TTC549 (cell line): ENCODE data around the gene ZSCAN9.

Experiments used
- FAIRE-seq: peaks from 2 replicates; lab custom pipeline; 2012; peaks lifted over from hg19 to GRCh38; lab: Jason Lieb, UNC

ZSCAN9 gene

GRCh38 chr6:28220257-28221133 lies 4.6 kb upstream of the ZSCAN9 start:
- FAIRE-seq: no peak

- no peak for FAIRE-seq
Observed at GRCh38 chr6:28224131-28225055, 682 bp upstream of the ZSCAN9 start.

GRCh38 chr6:28226460-28226859 lies 1.4 kb downstream of the ZSCAN9 start:
- FAIRE-seq: no peak

- no peak for FAIRE-seq
Observed at GRCh38 chr6:28232785-28233184, 7.7 kb downstream of the ZSCAN9 start.

GRCh38 chr6:28235912-28236452 lies 10.9 kb downstream of the ZSCAN9 start:
- no peak for FAIRE-seq

GRCh38 chr6:28239636-28240035 lies 14.6 kb downstream of the ZSCAN9 start:
- FAIRE-seq: no peak

GRCh38 chr6:28240471-28240870 lies 15.4 kb downstream of the ZSCAN9 start:
- no peak for FAIRE-seq

GRCh38 chr6:28243946-28244345 lies 18.9 kb downstream of the ZSCAN9 start:
- FAIRE-seq: no peak

GRCh38 chr6:28245206-28245941 lies 20.3 kb downstream of the ZSCAN9 start:
- no peak for FAIRE-seq

- no peak for FAIRE-seq
Observed at GRCh38 chr6:28248916-28249315, 23.8 kb downstream of the ZSCAN9 start.

- no peak for FAIRE-seq
Observed at GRCh38 chr6:28250747-28251146, 25.7 kb downstream of the ZSCAN9 start.

GRCh38 chr6:28251661-28252008 lies 26.6 kb downstream of the ZSCAN9 start:
- no peak for FAIRE-seq

GRCh38 chr6:28252009-28252975 lies 27.2 kb downstream of the ZSCAN9 start, which contains the start of gene ZKSCAN4:
ZKSCAN4 (minus strand) TSS chr6:28252269; CDS start chr6:28251980, 289 bp downstream.
- FAIRE-seq: peak; percentile 34

- no peak for FAIRE-seq
Observed at GRCh38 chr6:28254121-28254519, 29.0 kb downstream of the ZSCAN9 start.

GRCh38 chr6:28257042-28257441 lies 32.0 kb downstream of the ZSCAN9 start:
- FAIRE-seq: no peak

GRCh38 chr6:28258877-28259777 lies 34.1 kb downstream of the ZSCAN9 start, which contains the start of gene NKAPL:
NKAPL (plus strand) TSS chr6:28259297; CDS start chr6:28259372, 75 bp downstream.
- no peak for FAIRE-seq

- no peak for FAIRE-seq
Observed at GRCh38 chr6:28263922-28264321, 38.8 kb downstream of the ZSCAN9 start.

GRCh38 chr6:28264834-28265401 lies 39.8 kb downstream of the ZSCAN9 start:
- FAIRE-seq: no peak

GRCh38 chr6:28266563-28266961 lies 41.5 kb downstream of the ZSCAN9 start:
- no peak for FAIRE-seq
